Measurements from ENCODE around the gene TECPR1.

The TECPR1 gene

GRCh38 chr7:98288064-98288823 is 36.2 kb upstream of the TECPR1 start:
- TF ChIP-seq CTCF (IDR thresholded peaks at IDR 0.05; ENCODE audit: borderline replicate concordance, control extremely low read depth, extremely low read depth, insufficient read depth, missing control alignments), result no peak
- in situ Hi-C loops (cut with MboI; ENCODE audit: low sequenced_read_pairs, unreplicated experiment), result no loop called here
- DNase-seq (ENCODE audit: low spot score), result no peak

DNA sequence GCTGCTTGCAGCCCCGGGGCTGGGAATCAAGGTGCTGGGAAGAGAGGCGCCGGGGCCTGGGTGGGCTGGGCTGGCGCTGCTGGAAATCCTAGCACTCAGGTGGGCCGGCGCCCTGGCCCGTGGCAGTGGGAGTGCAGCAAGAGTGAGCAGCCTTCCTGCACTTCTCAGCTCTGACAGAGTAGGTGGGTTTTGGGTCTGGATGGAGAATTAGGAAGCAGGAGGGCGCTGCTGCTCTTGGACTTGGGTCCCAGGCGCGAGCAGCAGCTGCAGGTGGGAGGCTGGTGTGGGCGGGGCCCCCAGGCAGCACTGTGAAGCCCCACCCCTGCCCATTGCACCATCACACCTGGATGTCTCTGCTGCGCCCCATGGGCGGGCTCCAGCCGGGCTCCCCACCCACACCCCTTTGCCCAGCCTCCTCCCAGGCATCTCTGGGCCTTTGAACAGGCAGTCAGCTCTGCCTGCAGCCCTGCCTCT is 35.5 kb upstream of the TECPR1 start:
- DNase-seq (ENCODE audit: low spot score), result no peak
- TF ChIP-seq CTCF (IDR thresholded peaks at IDR 0.05; ENCODE audit: borderline replicate concordance, control extremely low read depth, extremely low read depth, insufficient read depth, missing control alignments), result no peak
- in situ Hi-C loops (cut with MboI; ENCODE audit: low sequenced_read_pairs, unreplicated experiment), result no loop called here

- DNase-seq (ENCODE audit: low spot score), result no peak
Measured at GRCh38 chr7:98286701-98287485, 34.9 kb upstream of the TECPR1 start.

GRCh38 chr7:98286093-98286539 is 34.1 kb upstream of the TECPR1 start:
- TF ChIP-seq CTCF (IDR thresholded peaks at IDR 0.05; ENCODE audit: borderline replicate concordance, control extremely low read depth, extremely low read depth, insufficient read depth, missing control alignments), result no peak
- no peak for DNase-seq (ENCODE audit: low spot score)
- in situ Hi-C loops (cut with MboI; ENCODE audit: low sequenced_read_pairs, unreplicated experiment), result no loop called here

More at GRCh38 chr7:98286701-98287485, 34.9 kb upstream of the TECPR1 start:
- in situ Hi-C loops (cut with MboI; ENCODE audit: low sequenced_read_pairs, unreplicated experiment), result no loop called here
- no peak for TF ChIP-seq CTCF (IDR thresholded peaks at IDR 0.05; ENCODE audit: borderline replicate concordance, control extremely low read depth, extremely low read depth, insufficient read depth, missing control alignments)

GRCh38 chr7:98285157-98286092 is 33.4 kb upstream of the TECPR1 start:
- no peak for TF ChIP-seq CTCF (IDR thresholded peaks at IDR 0.05; ENCODE audit: borderline replicate concordance, control extremely low read depth, extremely low read depth, insufficient read depth, missing control alignments)
- DNase-seq (ENCODE audit: low spot score), result no peak
- in situ Hi-C loops (cut with MboI; ENCODE audit: low sequenced_read_pairs, unreplicated experiment), result no loop called here

All from GM13976 (cell line).